GM21515 (cell line): Measurements from ENCODE around the gene DLX4.

Experiments used
- ATAC-seq: cut with Tn5 transposase; IDR thresholded peaks from one replicate; pipeline ENCODE4 v1.9.1; 2021; ENCODE audit not compliant: unreplicated experiment

The DLX4 gene

DNA sequence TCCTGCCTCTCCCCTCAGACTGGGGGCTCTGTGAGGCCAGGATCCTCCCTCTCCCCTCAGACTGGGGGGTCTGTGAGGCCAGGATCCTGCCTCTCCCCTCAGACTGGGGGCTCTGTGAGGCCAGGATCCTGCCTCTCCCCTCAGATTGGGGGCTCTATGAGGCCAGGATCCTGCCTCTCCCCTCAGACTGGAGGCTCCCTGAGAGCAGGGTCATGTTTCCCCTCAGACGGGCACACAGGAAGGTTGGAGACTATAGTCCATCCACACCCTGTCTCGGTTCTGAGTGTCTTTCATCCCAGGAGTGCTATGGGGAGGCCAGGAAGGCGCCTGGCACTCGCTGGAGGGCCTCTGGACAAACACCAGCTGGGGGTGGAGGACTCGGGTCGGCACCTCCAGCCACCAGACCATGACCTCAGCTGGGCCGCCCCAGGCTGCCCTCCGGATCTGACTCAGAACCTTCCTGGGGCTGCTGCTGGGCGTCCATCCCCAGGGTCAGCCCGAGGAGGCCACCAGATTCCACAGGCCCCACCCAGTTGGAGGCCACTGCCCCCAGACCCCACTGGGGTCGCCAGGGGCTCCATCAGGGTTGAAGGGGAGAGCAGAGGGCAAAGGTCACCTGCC lies 21.9 kb upstream of the DLX4 start:
- no peak for ATAC-seq

DNA sequence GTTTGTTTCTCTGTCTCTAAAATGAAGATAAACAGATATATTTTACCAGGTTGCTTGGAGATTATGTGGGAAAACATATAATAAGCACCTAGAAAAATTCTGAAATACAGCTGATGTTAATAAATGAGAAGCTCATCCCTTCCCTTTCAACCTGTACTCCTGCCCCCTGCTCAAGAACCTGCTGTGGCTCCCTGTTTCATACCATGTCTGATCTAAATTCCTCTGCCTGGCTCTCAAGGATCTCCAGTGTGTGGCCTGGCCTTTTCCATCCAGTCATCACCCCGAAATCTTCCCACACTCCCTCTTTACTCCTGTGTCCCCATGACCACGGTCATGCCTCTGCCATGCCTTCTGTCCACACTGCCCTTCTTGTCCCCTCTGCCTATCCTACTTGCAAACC lies 19.4 kb upstream of the DLX4 start:
- ATAC-seq, result no peak

DNA sequence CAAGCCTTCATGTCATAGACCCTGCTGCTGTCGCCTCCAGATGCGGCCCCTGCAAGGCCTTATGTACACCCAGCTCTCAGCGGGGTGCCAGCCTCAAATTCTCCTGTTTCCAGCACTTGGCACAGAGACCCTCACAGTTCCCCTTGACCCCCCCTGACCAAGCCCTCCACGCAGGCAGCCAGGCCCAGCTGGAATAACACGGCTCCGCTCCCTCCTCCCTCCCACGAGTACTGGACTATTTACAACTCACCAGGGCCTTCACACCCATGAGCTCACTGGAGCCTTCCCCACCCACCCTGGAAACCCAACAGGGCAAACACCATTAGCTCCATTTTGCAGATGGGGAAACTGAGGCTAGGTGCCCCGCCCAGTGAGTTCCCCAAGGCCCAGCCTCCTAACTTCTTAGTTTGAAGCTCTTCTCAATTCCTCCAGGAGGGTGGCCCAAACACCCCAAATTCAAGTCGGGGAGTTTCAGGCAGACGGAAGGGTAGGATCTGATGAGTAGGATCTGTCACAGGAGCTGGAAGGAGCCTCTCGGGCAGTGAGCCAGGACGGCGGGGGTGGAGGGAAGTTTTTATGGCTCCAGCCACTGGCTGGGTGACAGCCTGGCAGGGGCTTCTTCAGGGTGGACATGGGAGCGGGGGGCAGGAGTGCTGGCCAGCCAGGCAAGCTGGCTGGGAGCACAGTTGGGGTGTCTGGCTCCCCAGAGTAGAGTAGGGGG lies 17.5 kb upstream of the DLX4 start:
- no peak for ATAC-seq

DNA sequence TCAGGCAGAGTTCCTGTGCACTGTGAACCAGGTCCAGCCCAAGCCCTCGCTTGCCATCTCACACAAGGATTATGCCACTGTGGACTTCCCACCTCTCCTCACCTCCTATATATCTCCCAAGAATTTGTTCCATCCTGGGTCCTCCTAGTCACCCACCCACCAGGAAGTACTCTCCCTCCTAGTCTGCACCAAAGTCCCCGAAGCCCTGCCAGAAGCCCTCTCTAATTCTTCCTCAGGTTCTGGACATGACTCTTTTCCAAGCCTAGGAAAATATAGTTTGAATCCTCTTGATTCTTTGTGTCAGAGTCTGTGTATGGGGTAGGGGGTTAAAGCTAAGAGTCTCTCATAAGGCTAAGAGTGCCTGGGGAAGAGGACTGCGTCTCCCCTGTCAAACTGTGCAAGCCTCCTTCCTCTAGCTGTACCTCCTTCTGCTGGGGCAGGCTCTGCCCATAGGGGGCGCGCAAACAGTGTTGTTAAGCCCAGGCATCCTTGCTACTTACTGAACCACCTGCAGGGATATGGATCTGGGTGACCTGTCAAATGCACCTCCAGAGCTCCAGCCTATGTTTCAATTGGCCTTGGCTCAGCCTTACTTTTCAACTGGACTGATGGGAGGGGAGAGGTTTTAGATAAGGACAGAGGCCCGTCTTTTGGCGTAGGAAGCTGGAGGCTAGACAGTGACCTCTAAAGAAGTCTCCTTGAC lies 16.6 kb upstream of the DLX4 start:
- no peak for ATAC-seq

DNA sequence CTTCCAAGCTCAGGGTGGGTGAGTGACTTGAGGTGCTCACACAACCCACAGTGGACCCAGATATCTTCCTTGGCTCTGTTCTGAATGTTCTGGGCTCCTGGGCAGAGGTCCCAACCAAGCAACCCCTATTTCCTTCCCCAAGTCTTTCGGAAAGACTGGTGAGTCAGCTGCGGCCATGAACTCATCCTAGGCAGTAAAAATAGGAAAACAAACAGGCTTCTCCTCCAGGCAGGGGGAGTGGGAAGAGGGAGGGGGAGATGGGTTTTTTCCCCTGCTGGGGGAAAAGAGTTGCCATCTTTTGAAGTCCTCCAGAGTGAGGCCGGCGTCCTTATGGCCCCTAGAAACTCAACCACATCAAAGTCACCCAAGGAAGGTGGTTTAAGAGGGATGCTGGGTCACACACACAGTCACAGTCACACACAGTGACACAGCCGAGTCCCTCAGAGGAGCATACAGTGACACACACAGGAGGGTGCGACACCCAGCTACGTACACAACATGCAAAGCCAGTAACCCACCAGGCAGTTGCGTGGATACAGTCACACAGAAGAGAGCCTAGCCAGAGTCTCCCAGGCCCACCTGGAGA lies 16.0 kb upstream of the DLX4 start:
- ATAC-seq, result no peak

DNA sequence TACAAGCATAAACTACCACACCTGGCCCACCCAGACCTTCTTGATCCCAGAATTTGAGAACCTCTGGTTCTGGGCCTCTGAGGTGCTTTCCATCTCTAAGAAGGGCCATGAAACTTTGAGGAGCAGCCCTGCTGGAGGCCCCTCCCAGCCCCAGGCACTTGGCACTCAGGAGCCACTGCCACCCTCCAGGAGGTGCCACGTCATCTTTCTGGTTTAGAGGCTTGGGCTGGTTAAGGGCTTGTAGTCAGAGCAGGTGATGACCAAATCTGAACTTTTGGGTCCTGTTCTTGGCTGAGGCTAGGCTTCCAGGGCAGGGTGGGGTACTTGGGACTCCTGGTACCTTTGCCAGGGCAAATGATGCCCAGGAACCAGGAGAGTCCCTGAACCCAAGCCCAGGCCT lies 13.8 kb upstream of the DLX4 start:
- ATAC-seq, result no peak

DNA sequence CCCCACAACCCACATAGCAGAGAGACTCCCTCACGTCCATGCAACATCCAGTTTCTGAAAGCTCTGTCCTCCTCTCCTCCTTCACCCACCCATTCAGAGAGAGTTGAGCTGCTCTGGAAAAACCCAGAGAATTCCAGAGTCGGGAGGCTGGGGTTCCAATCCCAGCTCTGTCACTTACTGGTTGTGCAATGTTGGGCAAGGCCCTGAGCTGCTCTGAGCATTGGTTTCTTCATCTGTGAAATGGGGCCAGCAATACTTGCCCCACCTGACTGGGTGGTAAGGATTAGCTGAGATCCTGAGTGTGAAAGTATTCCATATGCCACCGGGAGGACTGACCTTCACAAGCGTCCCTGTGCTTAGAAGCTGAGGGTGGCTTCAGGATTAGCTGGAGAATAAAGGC lies 12.2 kb upstream of the DLX4 start:
- no peak for ATAC-seq

DNA sequence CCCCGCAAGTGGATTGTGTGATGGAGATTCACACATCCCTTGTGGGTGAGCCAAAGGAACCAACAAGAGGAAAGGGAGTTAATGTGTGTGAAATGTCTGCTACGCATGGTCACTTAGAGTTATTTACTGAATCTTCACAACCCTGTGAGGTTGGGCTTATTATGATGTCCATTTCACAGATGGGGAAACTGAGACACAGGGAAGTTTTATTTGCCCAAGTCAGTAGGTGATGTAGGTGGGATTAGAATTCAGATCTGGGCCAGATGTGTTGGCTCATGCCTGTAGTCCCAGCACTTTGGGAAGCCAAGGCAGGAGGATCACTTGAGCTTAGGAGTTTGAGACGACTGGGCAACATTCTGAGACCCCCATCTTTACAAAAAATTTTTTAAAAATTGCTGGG lies 11.6 kb upstream of the DLX4 start:
- no peak for ATAC-seq

DNA sequence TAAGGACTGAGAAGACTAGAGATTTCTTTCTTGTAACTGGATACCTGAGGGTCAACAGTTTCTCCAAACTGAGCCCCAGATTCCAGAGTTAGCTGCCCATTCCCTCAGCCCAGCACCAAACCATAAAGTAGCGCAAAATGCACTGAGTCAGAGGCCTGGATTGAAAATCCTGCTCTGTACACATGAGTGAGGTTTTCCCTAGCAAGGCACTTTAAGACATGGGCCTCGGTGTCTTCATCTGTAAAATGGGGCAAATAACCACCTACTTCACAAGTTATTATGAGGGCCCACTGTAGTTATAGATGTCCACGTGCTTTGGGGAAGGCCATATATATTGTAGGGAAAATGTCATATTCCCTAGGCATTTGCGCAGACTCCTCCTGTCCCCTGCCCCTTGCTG lies 10.3 kb upstream of the DLX4 start:
- no peak for ATAC-seq

DNA sequence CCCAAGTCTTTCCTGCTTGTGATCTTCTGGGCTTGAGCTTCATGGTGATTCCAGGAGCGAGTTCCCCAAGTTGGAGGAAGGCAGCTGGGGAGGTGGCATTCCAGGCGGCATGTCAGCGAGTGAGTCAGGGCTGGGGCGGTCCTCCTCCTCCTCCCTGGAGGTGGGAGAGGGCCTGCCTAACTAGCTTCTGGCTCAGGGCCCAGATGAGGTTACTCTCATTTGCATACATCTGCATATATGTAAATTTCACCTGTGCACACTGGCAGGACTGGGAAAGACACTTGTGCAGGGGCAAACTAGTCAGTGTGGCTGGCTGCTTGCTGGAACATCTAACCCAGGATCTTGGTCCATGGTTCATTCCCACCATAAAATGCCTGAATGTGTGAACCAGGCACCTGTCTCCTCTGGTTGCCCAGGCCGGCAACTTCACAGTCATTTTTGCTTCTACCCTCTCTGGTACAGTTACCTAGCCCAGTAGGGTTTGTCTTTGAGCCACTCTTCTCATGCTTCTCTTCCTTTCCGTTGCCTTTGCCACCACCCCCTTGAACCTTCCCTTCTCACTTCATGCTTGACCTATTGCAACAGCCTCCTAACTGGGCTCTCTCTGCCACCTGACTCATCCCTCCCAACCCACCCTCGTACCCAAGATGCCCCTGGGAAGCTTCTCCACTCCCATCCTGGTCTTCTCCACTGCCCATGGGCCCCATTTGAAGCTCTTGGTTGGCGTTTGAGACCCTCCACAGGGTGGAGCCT lies 9.6 kb upstream of the DLX4 start:
- no peak for ATAC-seq

DNA sequence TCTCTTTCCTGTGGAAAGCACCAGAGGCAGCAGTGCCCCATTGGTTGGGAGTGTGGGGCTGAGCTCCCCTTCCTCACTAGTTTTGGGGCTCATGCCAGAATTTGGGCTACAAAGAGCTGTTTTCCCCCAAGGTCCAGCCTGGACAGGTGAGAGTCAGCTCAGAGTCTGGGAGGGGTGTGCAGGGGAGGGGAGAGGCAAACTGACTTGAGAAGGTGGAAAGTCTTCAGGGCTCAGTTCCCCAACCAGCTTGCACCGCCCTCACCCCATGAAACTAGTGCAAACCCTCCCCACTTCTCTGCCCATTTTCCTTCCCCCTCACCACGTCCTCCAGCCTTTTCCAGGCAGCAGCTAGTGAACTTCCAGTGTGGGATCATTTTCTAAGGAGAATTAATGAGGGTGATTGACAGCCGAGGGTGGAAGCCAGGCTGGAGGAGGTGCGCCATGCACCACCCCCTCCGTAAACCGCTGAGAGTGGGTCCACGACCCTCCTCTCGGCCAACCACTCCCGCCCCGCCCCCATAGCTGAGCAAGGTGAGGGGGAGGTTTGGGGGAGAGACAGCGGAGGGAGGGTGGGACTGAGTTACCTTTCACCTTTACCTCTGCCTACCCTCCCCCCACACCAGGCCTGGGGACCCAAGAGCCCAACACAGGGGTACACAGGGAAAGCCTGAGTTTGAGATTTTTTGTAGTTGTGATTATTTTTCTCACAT lies 6.2 kb upstream of the DLX4 start:
- no peak for ATAC-seq

DNA sequence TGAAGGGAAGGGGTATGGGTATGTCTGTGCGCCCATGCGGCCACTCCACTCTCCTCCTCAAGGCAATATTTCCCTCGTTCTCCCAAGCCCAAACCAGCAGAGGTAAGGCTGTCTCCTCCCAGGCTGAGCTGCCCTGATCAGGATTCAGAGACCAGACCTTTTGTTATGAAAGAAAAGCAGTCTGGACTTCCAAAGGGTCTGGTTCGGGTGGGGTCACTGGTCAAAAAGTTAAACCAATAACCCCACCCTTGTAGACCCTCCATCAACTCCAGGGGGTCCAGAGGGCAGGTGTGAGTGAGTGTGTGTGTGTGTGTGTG lies 5.7 kb upstream of the DLX4 start:
- ATAC-seq, result no peak

DNA sequence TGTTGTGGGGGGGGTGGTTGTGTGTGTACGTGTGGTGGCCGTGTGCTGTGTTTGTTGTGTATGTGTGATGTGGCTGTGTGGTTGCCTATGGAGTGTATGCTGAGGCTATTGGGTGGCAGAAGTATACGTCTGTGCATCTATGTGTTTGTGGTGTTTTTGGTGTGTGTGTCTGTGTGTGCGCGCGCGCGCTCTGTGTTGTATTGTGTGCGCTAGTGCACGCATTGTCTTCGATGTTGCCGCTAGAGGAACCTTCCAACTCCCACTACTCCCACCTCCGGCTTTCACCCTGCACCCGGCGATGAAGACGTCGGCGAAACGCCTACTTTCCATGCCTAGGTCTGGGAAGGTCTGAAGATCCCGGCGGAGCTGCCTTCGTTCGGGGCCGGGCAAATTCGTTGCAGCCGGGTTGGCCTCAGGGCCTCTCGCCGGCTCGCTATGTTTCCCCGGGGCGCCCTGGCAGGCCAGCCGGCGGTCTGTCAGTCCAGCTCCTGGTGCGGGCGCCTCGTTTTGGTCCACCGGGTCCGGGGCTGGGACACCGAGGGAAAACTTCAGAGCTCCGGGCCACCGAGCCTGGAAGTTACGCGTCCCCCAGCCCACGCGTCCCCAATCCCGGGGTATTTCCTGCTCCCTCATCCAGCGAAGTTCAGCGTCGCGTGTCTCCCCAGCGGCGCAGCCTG lies 5.2 kb upstream of the DLX4 start:
- ATAC-seq, result no peak

DNA sequence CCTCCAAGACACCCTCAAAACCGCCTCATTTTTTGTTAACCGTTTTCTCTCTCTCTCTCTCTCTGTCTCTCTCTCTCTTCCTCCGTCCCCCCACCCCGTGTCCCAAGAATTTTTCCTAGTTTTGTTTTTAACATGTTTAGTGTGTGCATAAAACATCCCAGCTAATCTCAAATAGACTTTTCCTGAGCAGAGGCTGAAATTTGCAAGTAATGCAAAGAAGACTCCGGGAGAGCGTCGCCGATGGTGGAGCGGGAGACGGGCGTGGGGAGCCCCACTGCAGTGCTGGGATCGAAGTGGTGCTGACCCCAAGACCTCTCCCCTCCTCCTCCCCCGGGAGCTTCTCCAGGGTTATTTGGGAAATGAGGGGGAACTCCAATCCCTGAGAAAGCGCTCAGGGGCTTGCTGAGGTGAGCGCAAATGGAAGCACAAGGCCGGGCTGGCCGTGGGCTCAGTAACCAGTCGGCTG lies 4.7 kb upstream of the DLX4 start:
- no peak for ATAC-seq

DNA sequence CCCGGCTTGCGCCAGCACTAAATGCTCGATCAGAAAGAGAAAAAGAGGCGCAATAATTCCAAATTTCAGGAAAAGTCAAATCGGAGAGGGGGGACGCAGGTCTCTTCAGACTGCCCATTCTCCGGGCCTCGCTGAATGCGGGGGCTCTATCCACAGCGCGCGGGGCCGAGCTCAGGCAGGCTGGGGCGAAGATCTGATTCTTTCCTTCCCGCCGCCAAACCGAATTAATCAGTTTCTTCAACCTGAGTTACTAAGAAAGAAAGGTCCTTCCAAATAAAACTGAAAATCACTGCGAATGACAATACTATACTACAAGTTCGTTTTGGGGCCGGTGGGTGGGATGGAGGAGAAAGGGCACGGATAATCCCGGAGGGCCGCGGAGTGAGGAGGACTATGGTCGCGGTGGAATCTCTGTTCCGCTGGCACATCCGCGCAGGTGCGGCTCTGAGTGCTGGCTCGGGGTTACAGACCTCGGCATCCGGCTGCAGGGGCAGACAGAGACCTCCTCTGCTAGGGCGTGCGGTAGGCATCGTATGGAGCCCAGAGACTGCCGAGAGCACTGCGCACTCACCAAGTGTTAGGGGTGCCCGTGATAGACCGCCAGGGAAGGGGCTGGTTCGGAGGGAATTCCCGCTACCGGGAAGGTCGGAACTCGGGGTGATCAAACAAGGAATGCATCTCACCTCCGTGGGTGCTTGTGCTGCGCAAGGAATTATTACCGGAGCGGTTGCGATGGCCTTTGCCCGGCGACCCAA lies 4.0 kb upstream of the DLX4 start:
- no peak for ATAC-seq

DNA sequence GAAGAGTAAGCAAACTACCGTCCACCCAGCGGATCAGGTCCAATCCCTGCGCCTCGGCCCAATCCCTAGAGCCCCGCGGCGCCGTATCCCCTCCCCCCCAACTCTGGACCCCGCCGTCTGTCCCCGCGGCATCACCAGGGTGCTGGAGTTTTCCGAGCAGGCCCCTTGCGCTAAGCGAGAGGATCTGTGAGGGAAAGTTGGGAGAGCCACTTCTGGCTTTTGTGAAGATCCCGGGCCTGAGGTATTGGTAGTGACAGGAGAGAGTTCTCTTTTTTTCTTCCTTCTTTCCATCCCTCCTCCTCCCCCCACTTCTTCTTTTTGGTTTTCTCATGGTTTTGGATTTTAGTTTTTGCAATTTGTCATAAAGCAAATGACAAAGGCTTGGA lies 3.5 kb upstream of the DLX4 start:
- ATAC-seq, result no peak

DNA sequence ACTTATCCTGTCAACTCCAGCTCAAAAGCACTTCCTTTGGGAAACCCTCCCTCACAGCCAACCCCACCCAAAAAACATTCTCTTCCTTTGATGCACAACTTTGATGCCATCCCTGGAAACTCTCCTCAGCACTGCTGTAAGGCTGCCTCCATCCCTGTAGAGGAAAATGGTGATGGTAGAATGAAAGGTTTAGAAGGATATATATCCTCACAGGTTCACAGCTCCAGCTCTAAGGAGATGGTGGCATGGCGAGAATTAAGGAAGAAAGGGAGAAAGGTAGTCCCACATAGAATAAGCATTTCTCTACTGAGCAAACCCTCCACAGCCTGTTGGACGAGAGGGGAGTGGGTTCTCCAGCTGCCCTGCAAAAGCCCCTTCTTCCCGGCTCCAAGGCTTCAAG lies 2.2 kb upstream of the DLX4 start:
- ATAC-seq, result no peak

DNA sequence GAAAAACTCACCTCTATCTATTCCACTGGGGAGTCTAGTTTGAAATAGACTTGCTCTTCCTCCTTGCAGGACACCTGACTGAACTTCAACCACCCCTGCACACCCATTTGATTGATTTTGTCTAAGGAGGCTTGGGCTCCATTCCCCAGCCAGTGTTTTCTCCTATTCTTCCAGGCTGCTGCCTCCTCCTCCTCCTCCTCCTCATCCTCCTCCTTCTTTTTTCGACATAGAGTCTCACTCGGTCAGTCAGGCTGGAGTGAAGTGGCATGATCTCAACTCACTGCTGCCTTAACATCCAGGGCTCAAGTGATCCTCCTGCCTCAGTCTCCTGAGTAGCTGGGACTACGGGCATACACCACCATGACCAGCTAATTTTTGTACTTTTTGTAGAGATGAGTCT lies 1.8 kb upstream of the DLX4 start:
- no peak for ATAC-seq

DNA sequence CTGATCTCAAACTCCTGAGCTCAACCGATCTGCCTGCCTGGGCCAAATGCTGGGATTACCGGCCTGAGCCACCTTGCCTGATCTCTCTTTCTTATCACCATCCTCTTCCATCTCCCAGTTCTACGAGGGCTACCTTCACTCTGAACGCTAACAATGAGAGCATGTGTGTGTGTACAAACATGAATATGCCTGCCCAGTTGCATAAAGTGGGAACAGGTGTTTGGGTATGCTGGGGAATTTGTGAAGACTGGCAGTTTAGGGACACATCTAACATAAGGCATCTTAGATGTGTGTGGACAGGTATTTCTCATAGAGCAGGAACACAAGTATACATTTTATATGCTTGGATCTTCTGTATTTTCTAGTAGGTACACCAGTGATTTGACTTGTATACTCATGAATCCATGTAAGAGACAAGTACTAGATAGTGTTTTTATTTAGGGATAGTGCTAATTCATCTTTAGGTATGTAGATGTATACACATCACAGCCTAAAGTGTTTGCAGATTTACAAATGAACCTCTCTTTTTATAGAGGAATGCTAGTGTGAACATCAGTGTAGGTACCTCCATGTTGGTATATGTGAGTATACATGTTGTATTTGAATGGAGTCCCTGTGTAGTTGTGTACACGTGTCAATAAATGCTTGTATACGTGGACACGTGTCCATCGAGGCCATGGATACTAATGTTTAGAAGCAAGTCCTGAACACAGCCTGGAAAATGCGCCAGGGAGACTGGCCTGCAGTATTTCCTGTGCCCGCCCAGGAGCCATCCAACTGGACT lies 1.2 kb upstream of the DLX4 start:
- no peak for ATAC-seq
